Activated CD4-positive, alpha-beta T cell treated with anti-CD3 and anti-CD28 coated beads, Interleukin-2, amount 50 U/mL, for 48 hours (primary cell): Measurements from ENCODE around the gene KLHL25.
"Not testable (repeated sequence)": the region's sequence is repeated elsewhere in the genome, so short reads cannot be mapped to it uniquely, and the experiment has no call there.

ENCODE experiments used
- DNase-seq, 2 experiments: peaks; one replicate each; pipeline ENCODE4 v3.0.0-alpha.2; 2020

The KLHL25 gene

DNA sequence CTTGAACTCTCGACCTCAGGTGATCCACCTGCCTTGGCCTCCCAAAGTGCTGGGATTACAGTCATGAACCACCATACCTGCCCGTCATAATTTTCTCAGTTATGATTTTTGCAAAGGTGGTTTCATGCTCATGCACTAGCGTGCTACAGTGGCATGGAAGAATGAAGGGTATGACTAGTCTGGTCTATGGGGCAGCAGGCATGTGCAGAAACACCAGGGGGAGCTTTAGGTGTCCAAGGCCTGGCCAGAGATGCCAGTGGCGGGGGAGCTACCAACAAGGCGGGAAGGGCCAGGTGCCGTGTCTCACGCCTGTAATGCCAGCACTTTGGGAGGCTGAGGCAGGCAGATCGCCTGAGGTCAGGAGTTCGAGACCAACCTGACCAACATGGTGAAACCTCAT lies 7.9 kb upstream of the KLHL25 start:
- DNase-seq, result not testable (repeated sequence)

DNA sequence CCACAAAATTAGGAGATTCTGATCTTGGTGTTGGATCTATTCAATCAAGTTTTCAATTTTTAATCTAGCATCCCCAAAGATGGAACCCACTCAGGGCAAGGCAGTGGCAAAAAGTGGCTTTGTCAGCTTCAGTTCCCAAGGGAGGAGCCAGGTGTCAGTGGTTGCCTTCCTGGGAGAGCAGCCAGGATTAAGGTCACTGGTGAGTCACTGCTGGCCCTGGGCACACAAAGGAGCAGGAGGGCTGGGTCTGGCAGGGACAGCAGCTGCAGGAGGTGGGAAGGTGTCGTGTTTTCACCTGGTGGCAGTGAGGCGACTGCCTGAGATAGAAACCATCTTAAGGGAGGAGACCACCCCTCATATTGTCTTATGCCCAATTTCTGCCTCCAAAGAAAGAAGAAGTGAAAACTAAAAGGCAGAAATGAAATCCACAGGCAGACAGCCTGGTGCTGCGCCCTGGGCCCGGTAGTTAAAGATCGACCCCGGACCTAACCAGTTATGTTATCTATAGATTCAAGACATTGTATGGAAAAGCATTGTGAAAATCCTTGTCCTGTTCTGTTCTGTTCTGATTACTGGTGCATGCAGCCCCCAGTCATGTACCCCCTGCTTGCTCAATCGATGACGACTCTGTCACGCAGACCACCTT lies 5.9 kb upstream of the KLHL25 start:
- no peak for DNase-seq

DNA sequence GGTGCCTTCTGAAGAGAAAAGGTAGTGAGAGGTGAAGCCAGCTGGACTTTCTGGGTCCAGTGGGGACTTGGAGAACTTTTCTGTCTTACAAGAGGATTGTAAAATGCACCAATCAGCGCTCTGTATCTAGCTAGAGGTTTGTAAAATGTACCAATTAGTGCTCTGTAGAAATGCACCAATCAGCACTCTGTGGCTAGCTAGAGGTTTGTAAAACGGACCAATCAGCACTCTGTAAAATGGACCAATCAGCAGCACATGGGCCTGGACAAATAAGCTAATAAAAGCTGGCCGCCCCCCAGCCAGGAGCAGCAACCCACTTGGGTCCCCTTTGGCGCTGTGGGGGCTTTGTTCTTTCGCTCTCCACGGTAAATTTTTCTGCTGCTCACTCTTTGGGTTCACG lies 1.6 kb upstream of the KLHL25 start:
- DNase-seq, result not testable (repeated sequence)

DNA sequence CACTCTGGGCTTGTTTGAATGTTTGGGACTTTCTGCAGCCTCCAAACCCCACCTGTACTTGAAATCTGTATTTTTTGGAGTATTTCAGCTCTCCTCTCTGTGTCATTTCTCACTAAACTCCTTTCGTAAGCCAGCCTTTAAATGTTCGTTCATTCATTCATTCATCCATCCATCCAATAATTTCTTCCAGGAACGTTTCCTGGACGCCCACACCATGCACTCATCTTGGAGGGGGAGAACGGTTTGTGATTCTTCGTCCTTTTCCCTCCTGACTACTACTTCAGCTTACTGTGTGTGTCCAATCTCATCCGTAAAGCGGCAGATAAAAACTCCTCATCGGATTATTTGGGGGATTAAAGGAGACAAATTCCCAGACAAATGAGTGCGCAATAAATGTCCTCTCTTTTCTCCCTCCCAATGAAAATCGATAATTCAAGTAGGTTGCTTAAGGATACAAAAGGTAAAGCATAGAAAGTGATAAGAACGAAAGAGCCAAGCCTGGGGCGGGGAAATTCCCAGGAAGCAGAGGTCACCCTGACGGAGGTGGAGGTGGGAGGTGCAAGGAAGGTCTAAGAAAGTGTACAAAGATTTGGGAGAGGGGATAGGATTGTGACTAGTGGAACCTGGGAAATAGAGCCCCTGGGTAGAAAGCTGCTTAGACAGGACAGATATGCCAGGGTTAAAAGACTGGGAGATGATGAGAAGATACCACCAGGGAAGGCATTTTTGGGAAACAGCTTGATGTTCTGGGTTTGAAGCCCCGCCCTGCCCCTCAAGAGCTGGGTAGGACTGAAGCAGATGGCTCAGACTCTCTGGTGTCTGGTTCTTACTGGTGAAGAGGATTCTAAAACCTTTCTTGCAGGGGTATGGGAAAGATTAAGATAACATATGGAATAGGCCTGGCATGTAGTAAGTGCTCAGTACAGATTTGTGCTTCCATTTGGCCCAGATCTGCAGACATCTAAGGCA lies 896 bp upstream of the KLHL25 start:
- DNase-seq, result no peak

DNA sequence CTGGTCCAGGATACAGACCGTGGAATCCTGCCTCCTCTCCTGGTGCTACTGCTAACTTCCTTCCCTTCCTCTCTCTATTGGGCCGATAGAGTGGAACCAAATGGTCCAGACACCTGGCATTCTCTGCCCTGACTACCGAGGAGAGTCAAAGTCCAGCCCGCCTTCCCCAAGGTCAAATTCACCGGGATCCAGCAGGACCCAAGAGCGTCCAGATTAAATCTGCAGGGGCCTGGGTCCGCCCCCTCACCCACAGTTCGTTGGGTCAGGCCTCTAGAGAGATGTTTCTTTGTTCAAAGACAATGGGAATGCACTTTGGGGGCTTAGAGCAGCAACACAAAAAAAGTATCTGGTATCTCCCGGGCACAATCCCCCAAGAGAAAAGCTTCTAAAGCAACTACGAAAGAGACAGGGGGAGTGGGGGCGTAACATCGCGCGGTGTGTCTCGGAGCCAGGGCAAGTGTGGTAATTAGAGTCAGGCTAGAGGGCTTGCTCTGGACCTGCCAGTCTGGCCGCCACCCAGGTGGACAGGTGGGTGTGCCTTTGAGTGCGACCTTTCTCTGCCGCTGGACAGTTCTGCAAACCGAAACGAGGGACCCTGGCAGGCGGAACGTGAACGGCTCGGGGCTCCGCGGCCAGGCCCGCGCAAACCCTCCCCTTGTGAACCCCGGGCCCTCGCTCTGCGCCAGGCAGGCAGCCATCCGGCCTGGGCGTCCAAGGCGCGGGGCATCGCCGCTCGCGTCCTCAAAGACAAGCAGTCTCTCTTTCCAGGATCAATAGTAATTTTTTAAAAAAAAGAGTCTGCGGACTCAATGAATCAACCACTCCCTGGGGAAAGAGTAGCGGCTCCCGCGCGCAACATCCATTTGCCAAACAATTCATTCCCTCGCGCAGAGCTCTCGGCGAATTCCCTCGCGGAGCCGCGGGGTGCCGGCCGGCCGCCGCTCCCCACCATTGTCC lies 806 bp downstream of the KLHL25 start:
- DNase-seq, result peak; percentile 53 to 57

DNA sequence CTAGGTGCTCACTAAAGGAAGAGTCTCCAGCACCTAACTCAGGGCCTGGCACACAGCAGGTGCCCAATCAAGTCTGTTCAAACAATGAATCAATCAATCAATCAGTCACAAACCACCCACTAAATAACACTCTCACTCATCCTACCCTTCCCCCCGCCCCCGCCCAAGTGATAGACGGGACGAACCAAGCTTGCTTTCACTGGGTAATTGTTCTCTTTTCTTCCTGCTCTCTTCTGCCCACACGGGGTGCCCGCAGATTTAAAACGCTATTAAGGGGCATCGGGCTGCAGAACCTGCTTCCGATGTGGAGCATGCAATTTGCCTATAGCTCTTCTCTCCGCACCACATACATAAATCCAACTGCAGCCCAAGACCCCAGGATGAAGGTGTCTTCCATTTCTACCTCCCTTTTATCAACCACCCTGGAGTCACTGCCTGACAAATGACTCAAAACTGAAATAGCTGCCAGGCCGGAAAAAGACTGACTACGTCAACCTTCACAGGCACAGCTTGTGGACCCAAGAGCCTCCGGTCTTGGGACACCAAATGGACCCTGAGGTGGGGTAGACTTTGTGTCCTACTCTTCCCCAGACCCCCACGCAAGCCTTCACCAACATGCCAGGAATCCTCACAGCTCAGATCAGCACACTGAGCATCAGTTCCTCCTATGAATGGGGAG lies 1.7 kb downstream of the KLHL25 start:
- DNase-seq, result peak; percentile 48 to 52

DNA sequence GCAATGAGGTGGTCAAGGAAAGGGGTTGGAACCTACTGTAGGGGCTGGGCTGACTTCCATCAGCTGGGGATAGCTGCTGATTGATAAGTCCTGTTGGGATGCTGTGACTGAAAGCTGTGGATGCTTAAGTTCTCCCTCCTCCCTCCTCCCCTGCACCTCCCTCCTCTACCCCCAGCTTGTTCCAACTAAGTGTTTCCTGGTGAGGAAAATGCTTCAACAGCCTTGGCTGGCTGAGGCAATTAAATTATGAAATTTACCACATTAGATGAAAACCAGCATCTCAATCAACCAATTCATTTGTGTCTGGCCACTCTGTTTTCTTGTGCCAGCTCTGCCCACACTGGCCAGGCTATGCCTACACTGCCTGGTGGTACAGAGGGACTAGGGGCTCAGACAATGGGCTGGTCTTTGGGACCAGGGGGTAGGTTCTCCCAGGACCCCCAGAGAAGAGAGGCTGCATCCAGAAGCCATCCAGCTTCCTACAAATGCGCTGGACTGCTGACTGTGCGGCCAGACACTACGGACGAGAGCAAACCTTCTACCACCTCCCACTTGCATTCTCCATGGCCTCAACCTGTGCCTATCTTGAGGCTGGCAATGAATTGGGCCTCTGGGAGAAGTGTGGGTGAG lies 2.5 kb downstream of the KLHL25 start:
- DNase-seq, result no peak

DNA sequence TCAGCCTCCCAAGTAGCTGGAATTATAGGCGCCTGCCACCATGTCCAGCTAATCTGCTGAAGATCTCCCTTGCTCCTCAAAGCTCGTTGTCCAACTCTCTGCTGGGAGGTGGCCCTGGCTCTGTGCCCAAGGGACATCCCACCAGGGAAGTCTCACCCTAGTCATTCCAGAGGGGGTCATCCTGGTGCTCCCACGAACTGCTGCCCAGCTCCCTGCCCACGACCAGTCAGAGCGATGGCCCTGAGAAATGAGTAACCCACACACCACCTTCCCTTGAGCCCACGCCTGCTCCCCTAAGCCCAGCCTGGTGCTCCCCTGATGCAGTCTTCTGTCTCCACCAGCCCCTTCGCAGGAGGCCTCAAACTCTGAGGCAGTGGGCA lies 5.2 kb downstream of the KLHL25 start:
- DNase-seq, result no peak

DNA sequence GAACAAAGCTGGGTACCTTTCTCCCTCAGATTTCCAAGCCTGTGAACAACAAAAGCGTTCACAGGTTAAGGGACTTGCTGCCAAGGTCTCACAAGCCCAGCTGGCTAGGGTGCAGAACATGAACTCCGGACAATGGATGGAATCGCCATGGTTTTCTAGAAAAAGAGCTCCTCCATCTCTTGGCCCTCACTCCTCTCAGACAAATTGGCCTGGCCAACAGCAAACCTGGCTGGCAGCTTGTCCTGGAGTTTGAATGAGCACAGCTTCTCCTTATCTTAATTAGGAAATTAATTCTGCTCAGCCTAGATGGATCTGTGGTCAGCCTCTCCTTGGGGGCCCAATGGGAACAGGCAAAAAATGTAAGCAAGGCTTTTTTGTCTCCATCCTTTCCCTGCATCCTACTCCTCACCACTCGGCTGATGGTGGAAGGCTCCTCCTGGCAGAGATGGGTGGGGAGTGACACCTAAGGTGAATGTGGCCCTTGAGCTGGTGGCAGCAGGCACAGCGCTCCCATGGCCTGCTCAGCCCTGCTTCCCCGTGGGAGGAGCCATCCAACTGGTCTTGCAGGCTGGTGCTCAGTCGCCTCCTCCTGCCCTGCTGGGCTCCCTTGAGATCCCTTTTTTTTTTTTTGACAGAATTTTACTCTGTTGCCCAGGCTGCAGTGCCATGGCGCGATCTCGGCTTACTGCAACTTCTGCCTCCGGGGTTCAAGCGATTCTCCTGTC lies 5.8 kb downstream of the KLHL25 start:
- no peak for DNase-seq

DNA sequence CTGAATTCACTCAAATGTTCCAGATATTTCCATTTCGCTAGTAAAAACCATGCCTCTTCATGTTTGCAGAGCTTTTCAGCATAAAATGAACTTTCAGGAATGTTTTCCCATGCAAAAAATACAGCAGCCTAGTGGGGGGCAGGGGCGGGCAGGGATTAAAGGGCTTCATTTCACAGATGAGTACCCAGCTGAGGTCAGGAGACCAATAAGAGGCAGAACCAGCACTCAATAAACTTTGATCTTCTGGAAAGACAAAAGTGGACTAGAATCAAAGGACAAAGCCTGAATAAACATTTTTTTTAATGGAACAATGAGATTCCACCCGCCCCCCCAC lies 8.0 kb downstream of the KLHL25 start:
- DNase-seq, result no peak

DNA sequence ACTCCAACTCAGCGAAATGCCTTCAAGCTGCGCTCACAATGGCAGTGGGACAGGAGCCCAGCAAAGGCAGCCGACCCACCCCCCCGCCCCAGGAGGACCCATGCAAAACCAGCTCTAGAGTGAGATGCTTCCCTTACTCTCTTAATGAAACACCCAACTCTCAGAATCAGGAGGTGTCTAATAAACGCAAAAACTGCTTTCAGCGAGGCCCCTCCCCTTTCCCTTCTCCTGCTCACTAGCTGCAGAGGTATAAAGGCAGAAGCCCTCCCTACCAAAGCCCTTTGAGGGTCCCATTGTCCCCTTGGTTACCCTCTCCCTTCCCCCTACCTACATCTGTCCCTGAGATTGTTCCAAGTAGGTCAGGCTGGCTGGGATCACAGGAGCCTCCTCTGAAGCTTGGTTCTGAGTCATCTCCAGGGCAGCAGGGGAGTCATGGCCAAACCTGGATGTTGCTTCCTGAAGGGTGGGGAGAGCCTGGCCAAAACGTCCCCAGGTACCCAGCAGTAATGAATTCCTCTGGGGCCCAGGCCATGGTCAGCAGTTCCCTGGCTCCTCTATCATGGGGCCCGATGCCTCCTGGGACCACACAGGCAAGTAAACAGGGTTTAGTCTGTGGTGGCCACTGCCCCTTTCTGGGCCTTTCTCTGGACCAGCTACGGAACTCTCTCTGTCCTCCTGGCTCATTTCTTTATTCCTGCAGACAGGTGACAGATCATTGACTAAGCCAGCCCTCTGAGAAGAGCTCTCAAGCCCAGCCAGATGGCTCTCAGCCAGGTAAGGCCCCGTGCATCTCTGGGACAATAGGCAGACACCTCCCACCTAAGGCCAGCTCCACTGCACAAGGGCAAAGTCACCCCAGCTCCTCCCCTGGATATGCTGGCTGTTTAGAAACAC lies 8.6 kb downstream of the KLHL25 start:
- DNase-seq, result peak in 1 of 2 experiments; percentile 30

DNA sequence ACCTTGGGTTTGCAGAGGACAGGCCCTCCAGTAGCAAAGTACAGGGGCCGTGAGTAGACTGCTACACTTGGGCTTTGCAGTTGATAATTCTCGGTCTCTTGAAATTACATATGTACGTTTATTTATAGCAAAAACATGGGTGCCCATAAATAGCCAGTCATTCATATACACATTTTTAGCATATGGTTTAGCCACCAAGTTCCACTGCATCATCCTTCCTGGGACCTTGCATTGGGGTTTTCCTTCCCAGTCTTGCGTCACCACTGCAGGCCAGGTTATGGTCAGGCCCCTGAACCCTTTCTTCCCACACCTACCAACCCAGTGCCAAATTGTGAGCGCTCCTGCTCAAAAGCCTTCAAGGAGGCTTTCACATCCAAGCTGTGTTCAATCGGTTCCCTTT lies 12.7 kb downstream of the KLHL25 start:
- DNase-seq, result no peak

DNA sequence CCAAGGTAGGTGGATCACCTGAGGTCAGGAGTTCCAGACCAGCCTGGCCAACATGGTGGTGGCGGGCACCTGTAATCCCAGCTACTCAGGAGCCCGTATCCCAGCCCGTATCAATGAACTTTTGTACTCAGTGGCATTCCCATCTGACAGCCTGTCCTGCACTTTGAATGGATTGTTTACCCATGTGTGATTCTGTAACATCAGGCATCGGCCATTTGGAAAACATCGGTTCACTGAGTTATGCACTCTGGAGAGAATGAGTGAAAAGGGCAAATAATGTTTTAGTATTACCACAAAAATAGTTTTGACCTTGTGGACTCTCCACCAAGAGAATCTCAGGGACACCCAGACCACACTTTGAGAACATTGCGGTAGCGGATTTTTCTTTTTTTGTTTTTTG lies 13.6 kb downstream of the KLHL25 start:
- DNase-seq, result no peak

DNA sequence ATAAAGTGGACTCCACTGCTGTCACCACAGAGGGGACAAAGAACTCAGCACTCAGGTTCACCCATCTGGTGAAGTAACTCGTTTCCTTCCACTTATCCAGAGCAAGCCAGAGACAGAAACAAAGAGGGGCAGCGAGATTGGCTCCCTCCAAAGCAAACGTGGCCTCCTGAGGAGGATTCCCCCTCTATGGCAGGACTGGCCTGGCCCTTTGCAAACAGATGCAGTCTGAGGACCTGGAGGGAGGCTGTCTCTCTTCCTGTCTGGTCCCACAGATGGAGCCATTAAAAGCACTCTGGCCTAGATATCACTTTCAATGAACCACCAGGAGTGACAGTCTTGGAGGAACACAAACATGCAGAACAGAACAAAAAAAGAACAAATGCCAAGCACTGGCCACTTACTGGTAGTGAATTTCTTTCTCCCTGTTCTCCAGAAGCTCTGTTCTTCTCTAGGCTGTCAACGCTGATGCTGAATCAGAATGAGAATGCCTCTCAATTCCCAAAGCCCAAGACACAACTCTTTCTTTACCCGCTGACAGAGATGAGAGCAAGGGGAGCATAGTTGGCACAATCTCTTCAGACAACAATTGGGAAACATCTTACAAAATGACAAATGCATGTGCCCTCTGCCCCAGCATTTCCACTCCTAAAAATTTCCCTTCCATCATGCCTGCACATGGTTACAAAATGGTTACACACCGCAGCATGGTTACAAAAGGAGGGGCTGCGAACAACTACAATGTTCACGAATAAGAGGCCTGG lies 14.3 kb downstream of the KLHL25 start:
- DNase-seq, result no peak

DNA sequence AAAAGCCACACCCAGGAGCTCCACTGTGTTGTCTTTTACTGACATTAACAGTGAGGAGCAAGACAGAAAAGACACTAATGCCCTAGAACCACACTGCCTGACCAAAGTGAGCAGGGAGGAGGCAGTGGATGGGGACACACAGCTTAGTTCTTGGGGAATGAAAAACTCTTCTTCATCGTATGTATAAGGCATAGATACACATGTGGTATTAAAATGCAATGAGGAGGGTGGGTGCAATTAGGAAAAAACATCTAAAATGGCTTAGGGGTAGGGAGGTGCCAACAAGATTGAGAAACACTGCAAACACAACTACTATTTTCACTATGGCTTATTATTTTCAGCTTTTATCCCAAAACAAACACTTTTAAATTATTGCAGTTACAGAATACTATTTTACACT lies 15.5 kb downstream of the KLHL25 start:
- no peak for DNase-seq

DNA sequence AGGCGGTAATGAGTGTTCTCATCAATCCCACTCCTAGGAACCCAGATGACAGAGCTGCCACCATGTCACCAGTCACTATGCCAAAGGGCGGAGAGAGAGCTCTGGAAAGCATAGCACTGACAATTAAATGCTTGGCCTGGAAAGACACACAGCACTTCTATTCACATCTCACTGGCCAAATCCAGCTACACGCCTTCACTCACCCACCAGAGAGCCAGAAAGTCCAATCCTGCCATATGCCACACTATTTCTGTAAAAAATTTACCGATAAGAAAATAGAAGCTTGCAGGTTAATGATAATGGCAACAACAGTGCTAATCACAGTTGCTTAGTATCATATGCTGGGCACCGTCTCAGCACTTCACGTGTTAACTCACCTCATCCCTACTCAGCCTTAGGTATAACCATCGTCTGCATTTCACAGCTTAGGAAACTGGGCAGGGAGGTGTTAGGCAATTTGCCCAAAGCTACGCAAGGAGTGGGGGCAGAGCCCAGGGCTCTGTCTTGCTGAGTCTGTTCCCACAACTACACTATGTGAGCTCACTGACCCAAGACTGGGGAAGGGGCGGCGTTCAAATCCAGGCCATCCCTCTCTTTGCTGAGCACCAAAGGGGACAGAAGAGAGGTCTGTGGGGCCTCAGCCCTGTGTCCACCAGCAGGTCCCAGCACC lies 16.5 kb downstream of the KLHL25 start:
- no peak for DNase-seq

DNA sequence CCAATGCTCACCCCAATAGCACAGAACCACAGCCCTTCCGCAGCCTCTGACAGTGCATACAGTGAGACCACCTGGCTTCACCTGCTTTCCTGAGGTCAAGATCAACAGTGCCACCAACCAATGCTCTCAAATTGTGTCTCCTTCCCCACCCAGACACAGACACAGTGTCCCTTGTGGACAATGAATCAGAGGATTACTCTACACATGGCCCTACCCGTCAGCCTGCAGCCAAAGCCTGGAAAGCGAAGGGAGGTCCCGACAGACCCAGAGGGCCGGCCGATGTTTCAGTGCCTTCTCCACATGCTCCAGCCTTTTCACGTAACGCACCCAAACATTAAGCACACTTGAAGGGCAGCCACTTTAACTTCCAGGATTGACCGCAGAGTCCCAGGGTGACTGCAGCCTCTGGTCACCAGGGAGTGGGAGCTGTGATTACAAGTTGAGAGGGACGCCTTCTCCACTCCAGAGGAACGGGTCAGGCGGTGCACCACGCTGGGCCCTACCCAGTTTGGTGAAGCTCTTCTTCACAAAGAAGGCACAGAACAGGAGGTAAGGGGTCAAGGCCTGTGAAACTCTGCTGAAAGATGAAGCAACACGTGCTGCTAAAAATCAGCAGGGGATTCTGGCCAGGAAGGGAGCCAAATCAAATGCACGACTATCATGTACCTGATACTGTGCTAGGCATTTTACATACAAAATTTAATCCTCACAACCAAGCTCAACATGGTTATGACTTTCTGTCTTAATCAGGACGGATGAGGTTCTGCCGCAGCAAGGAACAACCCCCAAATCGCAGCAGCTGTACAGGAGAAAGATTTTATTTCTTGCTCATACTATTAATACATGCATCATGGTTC lies 17.2 kb downstream of the KLHL25 start:
- DNase-seq, result no peak

DNA sequence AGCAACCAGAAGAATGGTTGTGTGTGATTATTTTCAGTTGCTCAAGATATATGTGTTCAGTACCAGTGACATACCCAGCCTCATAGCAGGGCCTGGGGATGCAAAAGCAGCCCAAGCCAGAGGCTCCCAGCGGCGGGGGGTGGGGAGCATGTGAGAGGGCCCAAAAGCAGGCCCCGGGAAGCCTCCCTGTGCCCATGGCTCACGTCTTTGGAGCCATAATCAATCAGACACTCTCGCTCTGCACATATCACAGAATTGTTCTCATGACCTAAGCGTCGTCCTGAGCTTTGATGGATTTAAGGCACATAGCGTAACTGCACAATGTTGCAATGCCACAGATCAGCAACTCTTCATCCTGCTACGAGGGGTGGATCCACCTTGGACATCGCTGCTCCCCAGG lies 20.8 kb downstream of the KLHL25 start:
- DNase-seq, result no peak
